Activated CD8-positive, alpha-beta memory T cell treated with anti-CD3 and anti-CD28 coated beads, Interleukin-2, amount 50 U/mL, for 1 hour (primary cell): Measurements from ENCODE around the gene TRIM25.

Experiments
- DNase-seq: peaks from one replicate; pipeline ENCODE4 v3.0.0-alpha.2; 2020; ENCODE audit errors: extremely low read depth

TRIM25 gene

DNA sequence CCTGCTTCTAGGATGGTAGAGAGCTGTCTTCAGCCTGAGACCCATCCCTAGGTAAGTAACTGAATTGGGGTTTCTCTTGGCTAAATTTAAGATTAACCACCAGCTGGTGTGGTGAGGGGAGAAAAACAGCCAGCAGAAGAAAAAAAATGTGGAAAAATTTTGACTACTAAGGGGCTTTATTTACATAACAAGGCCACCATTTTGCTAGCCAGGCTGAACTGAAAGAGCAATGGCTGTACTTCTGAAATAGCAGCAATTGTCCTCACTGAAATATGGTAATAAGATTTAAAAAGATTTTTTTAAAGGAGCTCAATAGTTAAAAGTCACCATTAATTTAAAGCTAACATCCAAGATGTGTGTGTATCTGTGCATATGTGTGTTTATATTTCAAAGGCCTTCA lies 12.4 kb upstream of the TRIM25 start:
- no peak for DNase-seq

DNA sequence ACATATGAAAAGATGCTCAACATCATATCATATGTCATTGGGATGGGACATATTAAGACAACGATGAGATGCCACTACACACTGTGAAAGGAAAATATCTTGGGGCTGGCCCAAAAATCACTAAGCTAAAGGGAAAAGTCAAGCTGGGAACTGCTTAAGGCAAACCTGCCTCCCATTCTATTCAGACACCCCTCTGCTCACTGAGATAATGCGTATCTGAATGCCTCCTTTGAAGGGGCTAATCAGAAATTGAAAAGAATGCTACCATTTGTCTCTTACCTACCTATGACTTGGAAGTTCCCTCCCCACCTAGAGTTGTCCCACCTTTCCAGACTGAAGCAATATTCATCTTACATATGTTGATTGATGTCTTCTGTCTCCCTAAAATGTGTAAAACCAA lies 11.2 kb upstream of the TRIM25 start:
- no peak for DNase-seq

DNA sequence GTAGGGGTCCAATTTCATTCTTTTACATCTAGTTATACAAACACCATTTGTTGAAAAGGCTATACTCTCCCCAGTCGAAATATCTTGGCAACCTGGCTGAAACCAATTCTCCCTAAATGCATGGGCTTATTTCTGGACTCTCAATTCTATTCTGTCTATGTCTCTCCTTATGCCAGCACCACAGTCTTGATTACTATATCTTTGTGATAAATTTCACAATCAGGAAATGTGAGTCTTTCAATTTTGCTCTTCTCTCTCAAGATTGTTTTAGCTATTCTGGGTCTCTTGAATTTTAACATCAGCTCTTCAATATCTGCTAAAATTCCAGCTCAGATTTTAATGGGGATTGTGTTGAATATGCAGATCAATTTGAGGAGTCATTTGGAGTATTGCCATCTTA lies 5.9 kb upstream of the TRIM25 start:
- no peak for DNase-seq

DNA sequence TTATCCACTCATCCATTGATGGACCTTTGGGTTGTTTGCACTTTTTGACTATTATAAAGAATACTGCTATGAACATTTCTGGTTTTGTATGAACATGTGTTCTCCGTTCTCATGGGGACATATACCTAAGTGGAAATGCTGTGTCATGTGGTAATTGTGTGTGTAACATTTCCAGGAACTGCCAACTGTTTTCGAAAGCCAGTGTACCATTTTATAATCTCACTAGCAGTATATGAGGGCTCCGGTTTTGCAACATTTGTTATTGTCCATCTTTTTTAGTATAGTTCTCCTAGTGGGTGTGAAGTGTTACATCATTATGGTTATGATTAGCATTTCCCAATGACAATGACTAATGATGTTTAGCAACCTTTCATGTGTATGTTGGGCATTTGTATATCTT lies 5.1 kb upstream of the TRIM25 start:
- DNase-seq = no peak

DNA sequence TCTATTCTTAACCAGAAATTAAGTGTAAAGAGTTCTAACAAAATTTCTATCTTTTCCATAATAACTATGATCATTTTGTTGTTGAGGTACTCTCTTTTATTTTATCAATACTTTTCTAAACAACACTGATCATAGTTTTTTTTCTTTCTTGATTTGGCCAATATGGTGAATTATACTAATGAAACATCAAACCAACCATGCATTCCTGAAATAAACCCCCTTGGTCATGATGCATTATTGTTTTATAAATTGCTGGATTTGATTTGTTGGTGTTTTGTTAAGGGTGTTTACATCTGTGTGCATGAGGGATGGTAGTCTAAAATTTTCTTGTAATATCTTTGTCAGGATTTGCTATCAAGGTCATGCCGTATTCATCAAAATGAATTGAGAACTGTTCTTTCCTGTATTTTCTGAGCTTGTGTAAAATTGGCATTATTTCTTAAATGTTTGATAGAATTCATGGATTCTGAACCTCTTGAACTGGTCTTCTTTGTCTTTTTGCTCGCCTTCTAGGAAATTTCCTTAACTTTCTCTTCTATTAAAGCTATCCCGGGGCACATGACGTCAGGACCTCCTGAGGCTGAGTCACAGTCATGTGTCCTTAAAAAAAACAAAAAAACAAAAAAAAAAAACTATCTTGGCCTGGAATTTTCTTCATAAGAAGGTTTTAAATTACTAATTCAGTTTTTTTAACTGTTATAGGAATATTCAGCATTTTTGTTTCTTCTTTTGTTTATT lies 3.9 kb upstream of the TRIM25 start:
- no peak for DNase-seq

DNA sequence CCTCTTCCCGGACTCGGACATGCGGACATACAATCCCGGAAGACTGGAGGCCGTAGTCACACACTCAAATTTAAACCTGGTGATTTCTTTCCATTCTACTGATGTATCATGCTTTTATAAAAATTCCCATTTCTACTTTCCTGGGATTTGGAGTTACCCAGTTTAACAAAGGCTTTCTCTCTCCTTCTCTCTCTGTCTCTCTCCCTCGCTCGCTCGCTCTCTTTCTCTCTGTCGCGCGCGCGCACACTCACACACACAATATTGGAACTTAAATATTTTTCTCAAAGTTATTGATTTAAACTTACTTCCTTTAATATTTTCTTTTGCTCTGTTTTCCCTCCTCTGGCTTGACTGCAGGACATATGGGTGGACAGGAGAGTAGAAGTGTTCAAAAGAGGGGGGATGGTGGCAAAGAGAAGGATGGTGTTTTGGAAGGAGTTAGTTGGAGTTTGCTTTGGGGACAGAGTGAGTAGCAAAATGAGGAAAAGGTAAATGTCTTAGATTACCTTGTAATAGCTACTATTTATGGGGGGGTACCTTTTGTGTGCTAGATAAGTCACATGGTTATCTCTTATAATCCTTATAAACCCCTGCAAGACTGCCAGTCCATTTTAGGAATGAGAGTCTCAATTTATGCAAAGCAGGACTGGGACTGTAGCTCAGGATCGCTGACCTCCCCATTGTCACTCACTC lies 878 bp upstream of the TRIM25 start:
- DNase-seq = no peak

DNA sequence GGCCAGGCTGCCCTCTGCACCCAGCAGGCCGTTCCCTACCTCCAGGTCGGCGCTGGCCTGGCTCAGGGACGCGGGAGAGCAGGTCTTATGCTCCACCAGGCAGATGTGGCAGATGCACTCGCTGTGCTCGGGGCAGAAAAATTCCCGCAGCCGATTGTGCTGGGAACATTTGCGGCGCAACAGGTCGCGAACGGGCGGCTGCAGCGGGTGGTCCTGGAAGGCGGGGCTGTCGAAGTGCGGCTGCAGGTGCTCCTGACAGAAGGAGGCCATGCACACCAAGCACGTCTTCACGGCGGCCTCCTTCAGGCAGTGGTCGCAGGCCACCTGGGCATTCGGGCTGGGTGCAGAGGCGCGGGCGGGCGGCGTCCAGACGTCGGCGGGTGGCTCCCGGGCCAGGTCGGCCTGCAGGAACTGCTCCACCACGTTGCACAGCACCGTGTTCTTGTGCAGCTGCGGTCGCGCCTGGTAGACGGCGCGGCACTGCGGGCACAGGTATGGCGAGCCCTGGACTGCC lies 439 bp downstream of the TRIM25 start:
- no peak for DNase-seq

DNA sequence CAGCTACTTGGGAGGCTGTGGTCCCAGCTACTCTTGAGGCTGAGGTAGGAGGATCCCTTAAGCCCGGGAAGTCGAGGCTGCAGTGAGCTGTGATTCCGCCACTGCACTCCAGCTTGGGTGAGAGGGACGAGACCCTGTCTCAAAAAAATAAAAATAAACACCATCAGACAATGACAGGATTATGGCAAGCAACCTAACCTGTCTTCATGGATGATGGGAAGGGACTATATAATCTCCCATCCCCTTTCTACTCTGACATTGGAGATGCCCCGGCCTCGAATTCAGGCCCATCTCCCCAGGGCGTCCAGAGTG lies 893 bp downstream of the TRIM25 start:
- DNase-seq = no peak

DNA sequence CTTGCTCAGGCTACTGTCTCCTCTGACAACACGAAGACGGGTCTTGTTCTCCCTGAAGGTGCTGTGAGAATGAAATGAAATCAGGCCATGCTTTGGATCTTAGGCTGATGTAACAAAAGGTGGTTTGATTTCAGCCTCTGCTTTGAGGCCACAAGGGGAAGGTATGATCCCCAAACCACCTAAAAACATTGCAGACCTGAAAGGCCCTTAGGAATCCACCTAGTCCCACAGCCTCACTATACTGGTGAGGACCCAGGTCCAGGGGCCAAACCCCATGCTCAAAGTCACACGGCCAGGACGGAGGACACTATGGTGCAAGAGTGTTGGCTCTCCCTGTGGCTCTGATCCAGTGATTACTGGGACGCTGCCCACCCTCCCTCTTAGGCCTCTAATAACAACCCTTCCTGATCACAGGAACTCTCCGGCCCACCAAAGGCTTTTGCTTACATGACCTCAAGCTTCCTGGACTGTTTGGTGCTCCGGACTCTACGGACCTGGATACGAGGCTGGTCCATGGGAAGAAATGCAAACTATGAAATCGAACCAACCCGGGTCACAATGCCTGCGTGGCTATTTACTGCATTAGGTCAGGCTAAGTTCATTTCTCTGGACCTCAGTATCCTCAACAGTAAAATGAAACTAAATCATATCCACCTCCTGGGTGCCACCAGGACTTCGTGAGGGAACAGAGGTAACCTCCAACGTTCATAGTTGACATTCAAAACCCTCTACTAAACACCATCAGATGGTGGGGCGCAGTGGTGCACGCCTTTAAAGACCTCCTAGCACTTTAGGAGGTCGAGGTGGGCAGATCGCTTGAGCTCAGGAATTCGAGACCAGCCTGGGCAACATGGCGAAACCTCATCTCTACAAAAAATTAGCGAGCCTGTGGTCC lies 1.5 kb downstream of the TRIM25 start:
- DNase-seq = no peak

DNA sequence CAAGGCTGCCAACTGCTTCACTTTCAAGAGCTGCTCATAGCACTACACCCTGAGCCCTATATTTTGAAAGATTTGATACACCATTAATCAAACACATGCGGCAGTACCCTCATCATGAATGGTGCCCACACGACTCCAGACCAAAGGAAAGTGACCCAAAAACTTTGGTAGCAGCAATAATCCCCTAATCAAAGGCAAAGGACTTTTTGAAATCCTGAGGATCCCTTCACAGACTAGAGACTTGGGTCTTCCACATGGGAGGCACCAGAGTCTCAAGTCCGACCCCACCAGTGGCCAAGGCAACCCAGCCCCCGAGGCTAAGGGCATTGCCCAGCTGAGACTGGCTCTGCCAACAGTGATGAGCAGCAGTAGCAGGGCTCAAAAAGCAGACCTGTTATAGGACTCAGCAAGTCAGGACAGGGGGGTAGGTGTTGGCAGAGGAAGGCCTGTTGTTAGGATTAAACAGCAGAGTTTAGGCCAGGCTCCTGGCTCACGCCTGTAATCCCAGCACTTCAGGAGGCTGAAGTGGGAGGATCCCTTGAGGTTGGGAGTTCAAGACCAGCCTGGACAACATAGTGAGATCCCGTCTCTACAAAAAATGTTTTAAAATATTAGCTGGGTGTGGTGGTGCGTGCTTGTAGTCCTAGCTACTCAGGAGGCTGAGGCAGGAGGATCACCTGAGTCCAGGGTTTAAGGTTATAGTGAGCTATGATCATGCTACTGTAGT lies 3.2 kb downstream of the TRIM25 start:
- DNase-seq = no peak

DNA sequence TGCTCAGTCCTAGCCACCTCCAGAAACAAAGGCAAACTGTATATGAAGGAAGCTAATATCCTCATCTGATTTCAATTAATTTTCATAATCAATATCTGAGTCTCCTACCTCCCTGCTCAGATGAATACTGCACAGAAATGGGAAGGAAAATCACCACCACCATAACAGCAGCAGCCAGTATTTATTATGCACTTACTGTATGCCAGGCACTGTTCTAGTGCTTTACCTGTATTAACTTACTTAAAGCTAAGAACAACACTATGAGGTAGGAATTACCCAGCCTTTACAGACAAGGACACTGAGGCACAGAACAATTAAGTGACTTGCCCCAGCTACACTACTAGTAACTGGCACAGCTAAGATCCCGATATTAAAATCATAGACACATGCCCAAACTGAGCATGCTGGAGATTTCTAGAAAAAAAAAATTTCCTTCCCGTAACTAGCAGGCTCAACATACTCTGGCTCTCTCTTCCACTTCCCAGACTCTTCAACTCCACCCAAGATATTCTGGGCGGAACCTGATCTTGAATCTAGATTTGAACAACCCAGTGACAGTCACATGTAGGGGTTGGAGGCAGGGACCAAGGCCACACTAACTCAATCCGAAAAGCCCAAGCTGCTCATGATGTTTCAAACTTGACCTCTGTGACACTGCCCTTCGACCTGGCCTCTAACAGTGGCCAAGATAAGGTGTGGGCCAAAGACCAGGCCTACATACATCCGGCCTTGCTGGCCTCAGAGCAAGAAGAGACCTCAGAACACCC lies 3.9 kb downstream of the TRIM25 start:
- DNase-seq = no peak

DNA sequence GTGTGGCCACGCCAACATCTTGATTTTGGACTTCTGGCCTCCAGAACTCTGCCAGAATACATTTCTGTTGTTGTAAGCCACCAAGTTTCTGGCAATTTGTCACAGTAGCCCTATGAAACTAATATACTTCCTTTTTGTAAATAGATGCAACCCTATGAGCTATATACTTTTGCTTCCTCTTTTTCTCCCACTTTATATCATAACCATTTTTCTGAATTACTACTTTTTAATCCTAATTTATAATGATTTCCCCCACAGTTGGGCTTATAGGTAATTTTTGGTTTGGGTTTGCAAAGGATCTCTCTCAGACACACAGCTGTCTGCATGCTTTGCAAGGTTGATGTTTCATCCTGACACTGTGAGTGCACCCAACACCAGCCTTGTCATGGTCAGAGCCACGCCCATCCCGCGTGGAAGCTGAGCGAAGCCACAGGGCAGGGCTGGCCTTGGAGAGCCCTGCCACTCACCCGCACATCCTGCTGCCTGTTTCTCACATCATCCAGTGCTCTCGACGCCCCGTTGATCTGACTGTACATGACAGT lies 5.8 kb downstream of the TRIM25 start:
- DNase-seq = no peak

DNA sequence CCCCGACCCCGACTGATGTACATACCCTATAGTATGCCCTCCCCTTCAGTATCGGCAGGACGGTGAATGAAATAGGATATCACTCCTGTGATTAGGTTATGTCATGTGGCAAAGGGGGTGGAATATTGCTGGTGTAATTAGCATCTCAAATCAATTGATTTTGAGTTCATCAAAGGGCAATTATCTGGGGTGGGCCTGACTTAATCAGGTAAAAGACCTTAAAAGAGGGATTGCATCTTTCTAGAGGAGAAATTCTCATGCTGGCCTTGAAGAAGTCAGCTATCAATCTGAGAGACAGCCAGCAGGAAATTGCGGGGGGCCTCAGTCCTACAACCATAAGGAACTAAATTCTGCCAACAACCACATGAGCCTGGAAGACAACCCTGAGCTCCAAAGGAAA lies 10.3 kb downstream of the TRIM25 start:
- DNase-seq = no peak

DNA sequence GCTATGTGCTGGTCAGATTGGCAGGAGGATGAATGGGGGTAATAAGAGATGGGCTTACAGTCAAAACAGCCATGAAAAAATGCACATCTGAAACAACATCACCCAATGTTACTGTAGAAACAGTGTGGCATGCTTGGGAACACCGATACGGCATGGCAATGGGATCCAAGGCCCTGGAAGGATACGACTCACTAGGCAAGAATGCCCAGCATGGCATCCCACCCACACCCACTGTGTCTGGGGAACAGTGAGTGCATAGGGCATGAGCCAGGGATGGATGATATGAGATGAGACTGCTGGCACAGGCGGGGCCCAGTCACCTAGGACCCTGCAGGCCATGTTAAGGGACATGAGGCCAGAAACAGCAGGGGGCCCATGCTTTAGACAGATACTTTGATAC lies 11.5 kb downstream of the TRIM25 start:
- no peak for DNase-seq

DNA sequence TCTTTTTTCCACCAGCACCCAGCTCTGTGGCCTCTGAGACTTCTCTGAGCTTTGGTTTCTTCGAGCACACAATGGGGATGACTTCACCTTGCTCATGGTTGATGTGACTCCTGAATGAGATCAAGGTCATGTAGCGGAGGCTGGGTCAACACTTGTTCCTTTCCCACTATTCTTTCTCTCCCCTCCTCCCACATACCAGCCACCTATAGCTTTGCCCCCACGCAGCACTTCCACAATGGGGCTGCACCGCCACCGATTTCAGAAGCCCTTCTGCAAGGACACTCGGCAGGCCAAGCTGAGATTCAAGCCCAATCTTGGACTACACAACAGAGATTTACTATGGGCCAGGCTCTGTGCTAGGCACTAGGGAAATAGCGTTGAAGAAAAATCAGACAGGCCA lies 14.4 kb downstream of the TRIM25 start:
- no peak for DNase-seq

DNA sequence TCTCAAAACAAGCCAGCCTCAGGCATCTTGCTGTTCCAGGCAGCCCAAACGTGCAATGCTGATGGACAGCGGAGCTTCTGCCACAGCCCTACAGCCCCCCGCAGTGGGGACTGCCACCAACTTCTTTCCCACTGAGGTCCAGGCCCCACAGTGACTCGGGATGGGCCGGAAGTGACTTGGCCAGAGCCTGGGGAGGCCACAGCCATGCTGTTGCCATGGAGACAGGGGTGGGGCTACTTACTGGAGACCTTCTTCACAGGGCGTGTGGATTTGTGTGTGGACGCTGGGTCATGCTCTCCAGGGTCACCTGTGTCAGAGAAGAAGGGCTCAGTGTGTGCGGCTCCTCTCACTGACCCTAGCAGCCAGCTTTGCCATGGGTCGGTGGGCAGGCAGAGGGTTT lies 15.0 kb downstream of the TRIM25 start:
- DNase-seq = no peak

DNA sequence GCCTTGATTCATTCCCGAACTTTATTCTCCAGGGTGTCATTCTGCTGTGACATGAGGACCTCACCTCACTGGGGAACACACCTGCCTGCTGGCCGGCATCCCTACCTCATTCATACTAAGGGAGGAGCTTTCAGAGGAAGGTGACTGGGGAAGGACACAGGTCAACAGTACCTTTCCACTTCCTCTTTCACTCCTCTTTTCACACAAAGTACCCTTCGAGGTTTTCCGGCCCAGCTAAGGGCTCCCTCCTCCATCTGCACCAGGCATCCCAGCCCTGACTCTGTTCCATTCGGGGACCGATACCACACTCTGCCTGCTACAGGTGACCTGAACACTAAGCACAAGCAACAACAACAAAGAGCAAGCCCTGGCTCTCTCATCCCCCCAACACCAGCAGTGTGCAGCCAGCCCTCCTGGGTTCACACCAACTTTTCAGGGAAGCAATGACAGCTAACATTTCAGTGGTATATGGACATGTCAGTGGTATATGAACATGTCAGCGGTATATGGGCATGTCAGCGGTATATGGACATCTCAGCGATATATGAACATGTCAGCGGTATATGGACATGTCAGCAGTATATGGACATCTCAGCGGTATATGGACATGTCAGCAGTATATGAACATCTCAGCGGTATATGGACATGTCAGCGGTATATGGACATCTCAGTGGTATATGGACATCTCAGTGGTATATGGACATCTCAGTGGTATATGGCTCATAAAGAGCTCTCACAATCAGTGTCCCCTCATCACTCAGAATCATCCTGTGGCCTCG lies 16.0 kb downstream of the TRIM25 start:
- DNase-seq = no peak

DNA sequence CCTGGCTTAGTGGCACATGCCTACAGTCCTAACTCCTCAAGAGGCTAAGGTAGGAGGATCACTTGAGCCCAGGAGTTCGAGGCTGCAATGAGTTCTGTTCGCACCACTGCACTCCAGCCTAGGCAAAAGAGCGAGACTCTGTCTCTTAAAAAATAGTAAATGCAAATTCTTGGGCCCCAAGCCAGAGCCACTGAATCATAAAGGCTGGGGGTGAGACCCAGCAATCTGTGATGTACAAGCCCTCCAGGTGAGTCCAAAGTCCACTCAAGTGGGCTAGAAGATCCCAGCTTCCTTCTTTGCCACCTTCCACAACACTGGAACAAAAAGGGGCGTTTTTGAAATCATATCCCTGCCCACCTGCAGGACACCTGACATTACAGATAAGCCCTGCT lies 16.9 kb downstream of the TRIM25 start:
- DNase-seq = no peak

DNA sequence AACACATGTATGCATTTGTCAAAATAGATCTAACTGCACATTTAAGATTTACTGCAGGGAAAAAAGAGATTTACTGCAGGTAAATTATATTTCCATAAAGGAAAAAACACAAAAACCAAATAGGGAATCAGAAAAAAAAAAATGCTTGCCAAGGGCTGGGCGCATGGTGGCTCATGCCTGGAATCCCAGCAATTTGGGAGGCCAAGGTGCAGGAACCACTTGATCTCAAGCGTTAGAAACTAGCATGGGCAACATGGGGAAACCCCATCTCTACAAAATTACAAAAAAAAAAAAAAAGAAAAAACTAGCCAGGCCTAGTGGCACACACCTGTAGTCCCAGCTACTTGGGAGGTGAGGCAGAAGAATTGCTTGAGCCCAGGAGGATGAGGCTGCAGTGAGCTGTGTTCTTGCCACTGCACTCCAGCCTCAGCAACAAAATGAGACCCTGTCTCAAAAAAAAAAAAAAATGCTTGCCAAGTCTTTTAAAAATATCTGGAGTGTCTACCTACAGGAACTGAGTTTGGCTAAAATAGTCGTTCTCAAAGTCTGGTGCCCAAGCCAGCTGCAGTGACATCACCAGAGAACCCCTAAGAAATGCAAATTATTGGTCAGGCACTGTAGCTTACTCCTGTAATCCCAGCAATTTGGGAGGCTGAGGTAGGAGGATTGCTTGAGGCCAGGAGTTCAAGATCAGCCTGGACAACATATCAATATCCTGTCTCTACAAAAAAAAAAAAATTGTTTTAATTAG lies 17.5 kb downstream of the TRIM25 start:
- no peak for DNase-seq
